SU-DHL-6 (cell line): ENCODE results near the gene SPEG.

Source experiments
- CTCF ChIP-seq: fragments of 200-600 bp; sonication (generic); IDR thresholded peaks from one replicate; pipeline ENCODE4 v1.5.1; 2017; ENCODE audit warnings: antibody characterized with exemption, mild to moderate bottlenecking, low read length, moderate library complexity; ENCODE audit not compliant: insufficient read depth, poor library complexity, severe bottlenecking
- EZH2phosphoT487 ChIP-seq: fragments of 200-600 bp; sonication (generic), shearing (Covaris generic); conservative IDR thresholded peaks from 2 replicates; pipeline ENCODE4 v1.6.1; 2018; ENCODE audit warnings: mild to moderate bottlenecking, antibody characterized with exemption, low read length, moderate library complexity, mixed read lengths

DNA sequence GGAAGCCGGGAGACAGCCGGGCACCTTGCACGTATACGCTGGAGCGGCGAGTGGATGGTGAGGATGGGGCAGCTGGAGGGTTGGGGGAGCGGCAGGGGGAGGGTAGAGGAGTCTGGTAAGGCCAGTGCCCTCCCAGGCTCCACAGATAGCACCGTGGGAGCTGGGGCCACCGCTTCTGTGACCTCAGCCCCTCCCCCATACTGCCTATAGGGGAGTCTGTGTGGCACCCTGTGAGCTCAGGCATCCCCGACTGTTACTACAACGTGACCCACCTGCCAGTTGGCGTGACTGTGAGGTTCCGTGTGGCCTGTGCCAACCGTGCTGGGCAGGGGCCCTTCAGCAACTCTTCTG lies 54.2 kb downstream of the SPEG start:
- TF ChIP-seq CTCF (no peak), EZH2phosphoT487 (no peak)
